K562 (cell line): ENCODE measurements around the gene ZNF35. TPM values are rescaled to one million over a fixed set of nuclear protein-coding genes. Genes with fewer than 3 reads are reported as not detected.

Source experiments
- ATAC-seq: fragments of 200-7000 bp; cut with Tn5 transposase; 3 replicates; pipeline ENCODE4 v1.9.1; 2020; ENCODE audit warnings: moderate library complexity
- BruUV-seq: library from RNA; stranded (reverse); fragments of 400-500 nt; replicated peaks from 2 replicates; lab custom pipeline; 2021; lab: Mats Ljungman, UMichigan
- CTCF ChIA-PET: fragments of 300-600 bp; formaldehyde crosslinking; extraction: SDS; loops from one replicate; lab custom pipeline; 2021; ENCODE audit warnings: low intra/inter-chr PET ratio; lab: Yijun Ruan, JAX
- POLR2A ChIA-PET: fragments of 300-600, 350-650 bp; sonication (Branson Sonifier 250); formaldehyde crosslinking; extraction: SDS; loops from one replicate; lab custom pipeline; 2021; ENCODE audit warnings: antibody characterized with exemption, inconsistent platforms; lab: Yijun Ruan, JAX
- DNase-seq, 4 experiments: peaks; one replicate each; pipeline versions ENCODE4 v3.0.0 to v3.0.0-alpha.2; 2011 to 2018; ENCODE audit warnings: low spot score in 3 of 4, mixed read lengths in 3 of 4; ENCODE audit errors: extremely low read depth in 1 of 4
- FAIRE-seq: peaks from 2 replicates; lab custom pipeline; 2011; peaks lifted over from hg19 to GRCh38; lab: Jason Lieb, UNC
- H2AFZ ChIP-seq: 2 replicates; pipeline ENCODE4 v1.6.0; 2011; ENCODE audit warnings: low read depth, low read length, control low read depth, inconsistent platforms
- H3K27ac ChIP-seq: fragments of 200-600 bp; 3 replicates; pipeline ENCODE4 v1.8.0; 2011; ENCODE audit warnings: low read depth, mild to moderate bottlenecking, control low read depth, inconsistent platforms, low read length, moderate library complexity, mixed read lengths; ENCODE audit errors: extremely low read depth
- H3K27me3 ChIP-seq, 2 experiments: fragments of 300-600 bp in 1 of 2; 2 replicates in 1 of 2; 3 replicates in 1 of 2; pipeline versions ENCODE4 v1.6.0 to v1.8.0; 2011; ENCODE audit warnings: inconsistent platforms in 2 of 2, low read length in 2 of 2, mild to moderate bottlenecking in 1 of 2, mixed read lengths in 1 of 2, moderate library complexity in 1 of 2; ENCODE audit not compliant: control insufficient read depth in 2 of 2, insufficient read depth in 2 of 2
- H3K36me3 ChIP-seq: fragments of 300-600 bp; 3 replicates; pipeline ENCODE4 v1.8.0; 2011; ENCODE audit warnings: mild to moderate bottlenecking, low read length, inconsistent platforms; ENCODE audit not compliant: control insufficient read depth, insufficient read depth
- H3K4me1 ChIP-seq, 2 experiments: fragments of 200-600 bp in 1 of 2; replicated peaks in 1 of 2; 2 replicates in 1 of 2; 3 replicates in 1 of 2; pipeline versions ENCODE4 v1.5.1 to v1.8.0; 2011; ENCODE audit warnings: inconsistent platforms in 2 of 2, low read length in 2 of 2, mild to moderate bottlenecking in 1 of 2, mixed read lengths in 1 of 2, moderate library complexity in 1 of 2; ENCODE audit not compliant: control insufficient read depth in 2 of 2, insufficient read depth in 2 of 2
- H3K4me2 ChIP-seq: 2 replicates; pipeline ENCODE4 v1.6.1; 2011; ENCODE audit warnings: low read length, control low read depth, inconsistent platforms, mixed read lengths; ENCODE audit not compliant: insufficient read depth
- H3K4me3 ChIP-seq: fragments of 200-600 bp; sonication (generic), shearing (Covaris generic); 2 replicates; pipeline ENCODE4 v1.5.1; 2016; ENCODE audit warnings: control low read depth, inconsistent platforms
- H3K79me2 ChIP-seq: fragments of 200-600 bp; 3 replicates; pipeline ENCODE4 v1.8.0; 2011; ENCODE audit warnings: low read length, inconsistent platforms; ENCODE audit not compliant: control insufficient read depth, insufficient read depth
- H3K9ac ChIP-seq, 2 experiments: 2 replicates each; pipeline versions ENCODE4 v1.6.0 to v1.6.1; 2011; ENCODE audit warnings: low read depth in 2 of 2, low read length in 2 of 2, control low read depth in 1 of 2, inconsistent platforms in 1 of 2, mild to moderate bottlenecking in 1 of 2, mixed read lengths in 1 of 2; ENCODE audit not compliant: insufficient read depth in 1 of 2
- H3K9me1 ChIP-seq: one replicate; pipeline ENCODE4 v1.6.0; 2011; ENCODE audit warnings: inconsistent platforms, mild to moderate bottlenecking, low read length, moderate library complexity; ENCODE audit not compliant: control insufficient read depth, insufficient read depth
- H3K9me3 ChIP-seq: replicated peaks from 2 replicates; pipeline ENCODE4 v1.5.1; 2011; ENCODE audit warnings: low read depth, low read length, inconsistent platforms; ENCODE audit not compliant: control insufficient read depth, insufficient read depth
- H4K20me1 ChIP-seq: replicated peaks from 2 replicates; pipeline ENCODE4 v1.6.1; 2011; ENCODE audit warnings: low read length, inconsistent platforms, mixed read lengths; ENCODE audit not compliant: control insufficient read depth, insufficient read depth
- MAFF ChIP-seq: IDR thresholded peaks from 2 replicates; pipeline ENCODE4 v1.6.1; 2012; ENCODE audit warnings: low read length, improper control_type of control experiment
- NCOA2 ChIP-seq, 2 experiments: fragments of 450-650 bp; IDR thresholded peaks; 2 replicates each; pipeline ENCODE4 v1.6.1; 2018; ENCODE audit warnings: mild to moderate bottlenecking in 2 of 2, moderate library complexity in 1 of 2; ENCODE audit not compliant: partially characterized antibody in 2 of 2
- NR4A1 ChIP-seq, 2 experiments: fragments of 250-450 bp in 1 of 2; fragments of 450-650 bp in 1 of 2; sonication (Bioruptor Pico) in 1 of 2; IDR thresholded peaks; 2 replicates each; pipeline versions ENCODE4 v1.4.0 to v1.6.1; 2016 to 2020; ENCODE audit warnings: mild to moderate bottlenecking in 2 of 2, missing compliant biosample characterization in 1 of 2, missing genetic modification characterization in 1 of 2, moderate library complexity in 1 of 2
- POU5F1 ChIP-seq: fragments of 150-350 bp; IDR thresholded peaks from 2 replicates; pipeline ENCODE4 v1.6.1; 2014; ENCODE audit warnings: borderline replicate concordance, low read length, low read depth, mild to moderate bottlenecking; ENCODE audit not compliant: partially characterized antibody
- RAD51 ChIP-seq: fragments of 450-650 bp; IDR thresholded peaks from 2 replicates; pipeline ENCODE4 v1.7.1; 2016; ENCODE audit warnings: low read depth, mild to moderate bottlenecking, borderline replicate concordance
- RCOR1 ChIP-seq, 2 experiments: IDR thresholded peaks; 2 replicates each; pipeline ENCODE4 v1.6.1; 2012; ENCODE audit warnings: low read depth in 2 of 2, low read length in 2 of 2, borderline replicate concordance in 1 of 2, improper control_type of control experiment in 1 of 2
- RNF2 ChIP-seq: sonication (generic); IDR thresholded peaks from 2 replicates; pipeline ENCODE4 v1.6.1; 2016
- SMARCA5 ChIP-seq: fragments of 450-650 bp; IDR thresholded peaks from 2 replicates; pipeline ENCODE4 v1.6.1; 2016
- SOX6 ChIP-seq: fragments of 450-650 bp; IDR thresholded peaks from 2 replicates; pipeline ENCODE4 v1.6.1; 2014; ENCODE audit warnings: mild to moderate bottlenecking
- ZNF133 ChIP-seq: fragments of 250-450 bp; sonication (Bioruptor Pico); IDR thresholded peaks from 2 replicates; pipeline ENCODE4 v1.4.0; 2020; ENCODE audit warnings: mild to moderate bottlenecking
- ZNF311 ChIP-seq: fragments of 250-450 bp; sonication (Bioruptor Pico); IDR thresholded peaks from 2 replicates; pipeline ENCODE4 v1.4.0; 2020; ENCODE audit warnings: mild to moderate bottlenecking, moderate library complexity
- WGBS: fragments of 100-300 bp; shearing (Covaris generic); methylation state at CpG from one replicate; pipeline ENCODE4 v1.1.6; 2016; ENCODE audit warnings: low coverage, mixed read lengths; ENCODE audit not compliant: insufficient coverage; ENCODE audit errors: missing lambda C conversion rate; 5-methylcytosine and 5-hydroxymethylcytosine counted together
- in situ Hi-C: fragments of 300-500 bp; cut with MboI; formaldehyde crosslinking; loops from 4 replicates; pipeline ENCODE4 v1.15.0; 2018; ENCODE audit warnings: inconsistent platforms, mixed read lengths
- intact Hi-C: fragments of 100-400 bp; cut with micrococcal nuclease; formaldehyde crosslinking; loops from 2 replicates; pipeline ENCODE4 v1.14.2; 2022
- polyA plus RNA-seq, 8 experiments: library from polyadenylated mRNA; depleted of rRNA in 4 of 8; stranded (reverse) in 5 of 8; unstranded in 3 of 8; fragments of >200 nt; fragmentation: Nextera tagmentation in 2 of 8; fragmentation: Illumina TruSeq in 1 of 8; extraction: Ambion mirVana in 2 of 8; extraction: Trizol in 1 of 8; gene quantifications; 2 replicates each; pipeline versions ENCODE4 v1.2.1 to v1.2.3, GENCODE V29; 2011 to 2014; ENCODE audit warnings: inconsistent platforms in 1 of 8, missing spikeins in 1 of 8
- total RNA-seq, 7 experiments: library from RNA; depleted of rRNA in 6 of 7; stranded (reverse); fragments of >200 nt in 6 of 7; fragmentation: Illumina TruSeq in 2 of 7; extraction: Trizol in 2 of 7; gene quantifications; 2 replicates each; pipeline versions ENCODE4 v1.2.1 to v1.2.3, GENCODE V29; 2011 to 2021; ENCODE audit warnings: low replicate concordance in 1 of 7
- TF ChIP-seq, protein P1 (sequence below): sonication (generic); formaldehyde crosslinking; IDR thresholded peaks from 2 replicates; pipeline ENCODE4 v1.8.1; 2023; ENCODE audit warnings: mild to moderate bottlenecking, missing genetic modification reagents
- TF ChIP-seq, protein P2 (sequence below): IDR thresholded peaks from 3 replicates; pipeline ENCODE4 v1.6.1; 2011; ENCODE audit warnings: borderline replicate concordance, mild to moderate bottlenecking; ENCODE audit not compliant: insufficient read length, insufficient read depth
- TF ChIP-seq, protein P3 (sequence below), 2 experiments: fragments of 450-650 bp; IDR thresholded peaks; 2 replicates each; pipeline ENCODE4 v1.6.1; 2018; ENCODE audit warnings: mild to moderate bottlenecking in 2 of 2, low read depth in 1 of 2; ENCODE audit not compliant: partially characterized antibody in 2 of 2

ZNF35 gene
- total and polyA plus RNA-seq, 9 of the 15 experiments (the other 6 are each of a cell fraction or from before 2014, with no cell fraction given), result 8.0 to 18.2 (median 14.8) TPM

DNA sequence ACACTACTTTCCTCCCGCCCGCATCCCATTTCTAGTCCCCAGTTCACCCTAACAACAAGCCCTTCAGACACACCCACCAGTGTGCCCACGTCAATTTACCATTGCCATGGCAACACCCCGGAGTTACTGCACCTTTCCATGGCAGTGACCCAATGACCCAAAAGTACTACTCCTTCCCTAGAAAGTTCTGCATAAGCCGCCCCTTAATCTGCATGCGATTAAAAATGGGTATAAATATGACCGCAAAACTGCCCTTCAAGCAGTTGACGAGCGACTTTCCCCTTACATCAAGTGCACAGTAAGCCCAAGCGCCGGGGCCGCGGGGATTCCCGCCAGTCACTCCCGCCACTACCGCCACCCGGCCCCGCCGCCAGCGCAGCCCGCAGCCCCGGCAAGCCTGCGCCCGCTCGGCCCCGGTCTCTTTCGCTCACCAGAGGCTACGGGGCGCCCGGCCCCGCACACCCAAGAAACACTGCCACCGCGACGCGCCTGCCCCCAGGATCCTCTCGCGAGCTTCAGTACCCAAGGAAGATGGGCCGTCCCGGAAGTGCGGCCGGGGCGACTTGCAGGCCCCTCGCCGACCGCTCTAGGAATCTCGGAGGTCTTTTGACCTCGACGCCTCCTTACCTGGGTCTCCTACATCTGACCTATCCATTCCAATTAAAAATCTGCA, 36.7 kb downstream of the ZNF35 start:
- Histone ChIP-seq H3K9me3 (peaks cover 3% of the 10 kb centered on the region; the same call in 1 of the 2 replicates), H3K9me1 (no peaks in the 10 kb centered on the region), H3K4me3 (peak overlapping the region; percentile 48), H3K27ac (no peak overlapping the region), H4K20me1 (no peaks in the 10 kb centered on the region), H3K36me3 (no peaks in the 10 kb centered on the region), H3K4me1 (peaks cover 0 to 5% of the 10 kb centered on the region in 2 experiments; a peak in 1 of 5 replicates), H3K4me2 (peak overlapping the region; percentile 62), H3K79me2 (no peaks in the 10 kb centered on the region), H3K9ac (peak overlapping the region in 1 of 2 experiments; percentile 63; a peak in 2 of 4 replicates), H2AFZ (peak overlapping the region; percentile 73), H3K27me3 (peaks cover 5 to 14% of the 10 kb centered on the region in 2 experiments; a peak in 4 of 5 replicates)
- no peak for FAIRE-seq
- ChIA-PET CTCF (no interaction called here), POLR2A (no interaction called here)
- WGBS, result 12% methylated on average over 48 of the region's 48 CpGs
- peak; percentile 97 for ATAC-seq
- in situ Hi-C loops, result no loop called here
- peak; percentile 52 to 72 (median 61) for DNase-seq
- BruUV-seq, result no TSS peak
- intact Hi-C loops, result no loop called here
- TF ChIP-seq, protein P1, sequence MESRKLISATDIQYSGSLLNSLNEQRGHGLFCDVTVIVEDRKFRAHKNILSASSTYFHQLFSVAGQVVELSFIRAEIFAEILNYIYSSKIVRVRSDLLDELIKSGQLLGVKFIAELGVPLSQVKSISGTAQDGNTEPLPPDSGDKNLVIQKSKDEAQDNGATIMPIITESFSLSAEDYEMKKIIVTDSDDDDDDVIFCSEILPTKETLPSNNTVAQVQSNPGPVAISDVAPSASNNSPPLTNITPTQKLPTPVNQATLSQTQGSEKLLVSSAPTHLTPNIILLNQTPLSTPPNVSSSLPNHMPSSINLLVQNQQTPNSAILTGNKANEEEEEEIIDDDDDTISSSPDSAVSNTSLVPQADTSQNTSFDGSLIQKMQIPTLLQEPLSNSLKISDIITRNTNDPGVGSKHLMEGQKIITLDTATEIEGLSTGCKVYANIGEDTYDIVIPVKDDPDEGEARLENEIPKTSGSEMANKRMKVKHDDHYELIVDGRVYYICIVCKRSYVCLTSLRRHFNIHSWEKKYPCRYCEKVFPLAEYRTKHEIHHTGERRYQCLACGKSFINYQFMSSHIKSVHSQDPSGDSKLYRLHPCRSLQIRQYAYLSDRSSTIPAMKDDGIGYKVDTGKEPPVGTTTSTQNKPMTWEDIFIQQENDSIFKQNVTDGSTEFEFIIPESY, result peak; percentile 54; the same call in 1 of the 2 replicates
- TF ChIP-seq NCOA2 (IDR thresholded peaks at IDR 0.05; ENCODE audit: partially characterized antibody in 2 of 2) (no peak), SMARCA5 (no peak), SOX6 (no peak), ZNF133 (CRISPR knock-in tag) (no peak), RAD51 (no peak), RCOR1 (IDR thresholded peaks at IDR 0.05; ENCODE audit: borderline replicate concordance in 1 of 2, low read depth in 2 of 2, low read length in 2 of 2) (no peak), RNF2 (0 out of 2 replicates have a peak, but pooled peaks have one; percentile 16), POU5F1 (no peak), ZNF311 (no peak), MAFF (no peak), NR4A1 (CRISPR knock-in tag; IDR thresholded peaks at IDR 0.05) (no peak), NR4A1 (tag; IDR thresholded peaks at IDR 0.05) (no peak)
- TF ChIP-seq, protein P2, sequence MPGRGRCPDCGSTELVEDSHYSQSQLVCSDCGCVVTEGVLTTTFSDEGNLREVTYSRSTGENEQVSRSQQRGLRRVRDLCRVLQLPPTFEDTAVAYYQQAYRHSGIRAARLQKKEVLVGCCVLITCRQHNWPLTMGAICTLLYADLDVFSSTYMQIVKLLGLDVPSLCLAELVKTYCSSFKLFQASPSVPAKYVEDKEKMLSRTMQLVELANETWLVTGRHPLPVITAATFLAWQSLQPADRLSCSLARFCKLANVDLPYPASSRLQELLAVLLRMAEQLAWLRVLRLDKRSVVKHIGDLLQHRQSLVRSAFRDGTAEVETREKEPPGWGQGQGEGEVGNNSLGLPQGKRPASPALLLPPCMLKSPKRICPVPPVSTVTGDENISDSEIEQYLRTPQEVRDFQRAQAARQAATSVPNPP, result no peak
- TF ChIP-seq, protein P3, sequence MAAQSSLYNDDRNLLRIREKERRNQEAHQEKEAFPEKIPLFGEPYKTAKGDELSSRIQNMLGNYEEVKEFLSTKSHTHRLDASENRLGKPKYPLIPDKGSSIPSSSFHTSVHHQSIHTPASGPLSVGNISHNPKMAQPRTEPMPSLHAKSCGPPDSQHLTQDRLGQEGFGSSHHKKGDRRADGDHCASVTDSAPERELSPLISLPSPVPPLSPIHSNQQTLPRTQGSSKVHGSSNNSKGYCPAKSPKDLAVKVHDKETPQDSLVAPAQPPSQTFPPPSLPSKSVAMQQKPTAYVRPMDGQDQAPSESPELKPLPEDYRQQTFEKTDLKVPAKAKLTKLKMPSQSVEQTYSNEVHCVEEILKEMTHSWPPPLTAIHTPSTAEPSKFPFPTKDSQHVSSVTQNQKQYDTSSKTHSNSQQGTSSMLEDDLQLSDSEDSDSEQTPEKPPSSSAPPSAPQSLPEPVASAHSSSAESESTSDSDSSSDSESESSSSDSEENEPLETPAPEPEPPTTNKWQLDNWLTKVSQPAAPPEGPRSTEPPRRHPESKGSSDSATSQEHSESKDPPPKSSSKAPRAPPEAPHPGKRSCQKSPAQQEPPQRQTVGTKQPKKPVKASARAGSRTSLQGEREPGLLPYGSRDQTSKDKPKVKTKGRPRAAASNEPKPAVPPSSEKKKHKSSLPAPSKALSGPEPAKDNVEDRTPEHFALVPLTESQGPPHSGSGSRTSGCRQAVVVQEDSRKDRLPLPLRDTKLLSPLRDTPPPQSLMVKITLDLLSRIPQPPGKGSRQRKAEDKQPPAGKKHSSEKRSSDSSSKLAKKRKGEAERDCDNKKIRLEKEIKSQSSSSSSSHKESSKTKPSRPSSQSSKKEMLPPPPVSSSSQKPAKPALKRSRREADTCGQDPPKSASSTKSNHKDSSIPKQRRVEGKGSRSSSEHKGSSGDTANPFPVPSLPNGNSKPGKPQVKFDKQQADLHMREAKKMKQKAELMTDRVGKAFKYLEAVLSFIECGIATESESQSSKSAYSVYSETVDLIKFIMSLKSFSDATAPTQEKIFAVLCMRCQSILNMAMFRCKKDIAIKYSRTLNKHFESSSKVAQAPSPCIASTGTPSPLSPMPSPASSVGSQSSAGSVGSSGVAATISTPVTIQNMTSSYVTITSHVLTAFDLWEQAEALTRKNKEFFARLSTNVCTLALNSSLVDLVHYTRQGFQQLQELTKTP (IDR thresholded peaks at IDR 0.05; ENCODE audit: low read depth in 1 of 2, partially characterized antibody in 2 of 2), result no peak
